MM.1S (cell line): ENCODE measurements around the gene TEX36.

Experiments
- CTCF ChIP-seq: fragments of 300-600 bp; sonication (generic); IDR thresholded peaks from 2 replicates; pipeline ENCODE4 v1.5.1; 2016; ENCODE audit warnings: antibody characterized with exemption, low read length, mixed read lengths
- EZH2 ChIP-seq: fragments of 300-600 bp; sonication (generic); optimal IDR thresholded peaks from 2 replicates; pipeline ENCODE3; 2017; ENCODE audit warnings: low read depth, mild to moderate bottlenecking, antibody characterized with exemption, low read length, mixed read lengths
- EZH2phosphoT487 ChIP-seq: fragments of 300-600 bp; sonication (generic); IDR thresholded peaks from 2 replicates; pipeline ENCODE4 v1.6.1; 2018; ENCODE audit warnings: antibody characterized with exemption, low read length

- TF ChIP-seq CTCF = no peak
- no peak for TF ChIP-seq EZH2phosphoT487
- TF ChIP-seq EZH2 = no peak
Observed at GRCh38 chr10:125609859-125610258, 73.1 kb downstream of the TEX36 start.
